NCI-H2227 treated with DMSO at 0.1 percent for 48 hours (cell line): ENCODE data around the gene FOXP4.
A peak's percentile ranks its signal among the peaks of the same experiment; 100 is the strongest.

Source experiments
- DNase-seq: peaks from one replicate; lab custom pipeline; 2025; lab: John Stamatoyannopoulos, UW

The FOXP4 gene

DNA sequence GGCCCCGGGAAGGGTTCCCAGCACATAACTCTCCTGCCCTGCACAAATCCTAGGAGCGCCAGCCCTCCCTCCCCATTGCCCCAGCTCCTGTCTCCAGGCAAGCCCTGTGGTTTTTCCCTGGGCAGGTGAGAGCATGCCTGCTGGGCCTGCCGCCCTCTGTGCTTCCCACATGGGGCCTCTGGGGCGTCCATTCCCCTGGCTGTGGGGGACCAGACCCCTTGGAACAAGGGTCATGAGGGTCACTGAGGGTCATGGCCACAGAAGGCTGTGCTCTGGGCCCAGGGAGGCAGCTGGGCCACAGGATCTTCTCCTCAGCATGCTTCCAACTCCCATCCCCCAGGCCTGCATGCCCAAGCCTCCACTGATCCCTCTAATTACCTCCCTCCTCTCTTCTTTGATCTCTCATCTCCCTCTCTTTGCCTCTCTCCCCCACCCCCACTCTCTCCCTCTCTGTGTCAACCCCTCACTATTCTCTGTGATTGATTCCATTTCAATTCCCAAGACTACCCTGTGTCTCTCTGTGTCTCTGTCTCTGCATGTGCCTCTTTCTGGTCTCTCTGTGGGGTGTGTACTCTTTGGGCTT lies 98.2 kb downstream of the FOXP4 start:
- peak; percentile 24 for DNase-seq

DNA sequence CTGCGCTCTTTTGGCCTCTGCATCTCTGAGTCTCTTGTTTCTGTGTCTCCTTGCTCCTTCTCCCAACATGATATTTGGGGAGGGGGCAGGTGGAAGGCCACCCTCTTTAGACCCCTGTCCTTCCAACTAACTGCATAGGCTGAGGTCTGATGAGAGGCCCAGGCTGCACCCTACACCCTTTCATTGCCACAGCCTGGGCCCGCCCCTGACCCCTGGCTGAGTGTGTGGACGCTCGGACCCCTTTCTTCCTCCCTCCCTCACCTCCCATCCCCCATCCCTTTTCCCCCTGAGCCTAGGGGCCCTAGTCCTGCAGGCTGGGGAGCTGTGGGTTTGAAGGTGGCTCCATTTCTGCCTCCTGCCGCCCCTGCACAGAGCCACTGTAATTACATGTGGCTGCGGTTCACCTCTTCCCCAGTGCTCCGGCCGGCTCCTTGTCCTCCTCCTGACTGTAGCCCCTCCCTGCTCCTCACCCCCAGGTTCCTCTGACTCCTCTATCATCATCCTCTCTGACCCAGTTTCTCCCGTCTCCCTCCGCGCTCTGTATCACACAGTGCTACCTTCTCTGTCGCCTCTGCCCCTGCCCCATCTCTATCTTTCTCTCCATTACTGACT lies 98.9 kb downstream of the FOXP4 start:
- no peak for DNase-seq

DNA sequence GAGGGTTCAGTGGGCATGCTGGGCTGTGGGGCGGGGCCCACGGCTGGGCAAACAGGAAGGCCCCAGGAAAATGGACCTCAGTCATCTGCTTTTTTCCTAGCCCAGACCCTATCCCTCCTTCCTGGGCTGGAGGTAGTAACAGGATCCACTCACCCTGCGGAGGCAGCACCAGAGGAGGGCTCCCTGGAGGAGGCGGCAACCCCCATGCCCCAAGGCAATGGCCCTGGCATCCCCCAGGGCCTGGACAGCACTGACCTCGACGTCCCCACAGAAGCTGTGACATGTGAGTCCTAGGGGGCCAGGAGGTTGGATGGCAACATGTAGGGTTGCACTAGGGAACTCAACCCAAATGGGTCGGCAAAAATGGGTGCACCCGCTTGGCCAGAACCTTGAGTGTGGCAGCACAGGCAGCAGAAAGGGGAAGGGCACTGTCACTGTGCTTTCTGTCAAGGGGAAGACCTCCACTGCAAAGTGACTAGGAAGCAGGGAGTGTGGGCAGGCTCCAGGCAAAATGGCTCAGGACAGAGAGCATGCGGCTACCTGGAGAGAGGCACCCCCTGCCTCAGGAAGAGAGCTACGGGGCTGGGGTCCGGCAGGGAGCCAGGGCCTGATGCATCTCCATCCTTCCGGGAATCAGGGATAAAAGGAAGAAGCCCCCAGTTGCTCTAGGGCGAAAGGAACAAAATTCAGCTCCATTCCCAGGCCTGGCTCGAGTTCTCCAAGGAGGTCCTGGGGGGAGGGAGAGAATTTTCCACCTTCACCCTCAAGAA lies 100.0 kb downstream of the FOXP4 start:
- DNase-seq, result no peak

DNA sequence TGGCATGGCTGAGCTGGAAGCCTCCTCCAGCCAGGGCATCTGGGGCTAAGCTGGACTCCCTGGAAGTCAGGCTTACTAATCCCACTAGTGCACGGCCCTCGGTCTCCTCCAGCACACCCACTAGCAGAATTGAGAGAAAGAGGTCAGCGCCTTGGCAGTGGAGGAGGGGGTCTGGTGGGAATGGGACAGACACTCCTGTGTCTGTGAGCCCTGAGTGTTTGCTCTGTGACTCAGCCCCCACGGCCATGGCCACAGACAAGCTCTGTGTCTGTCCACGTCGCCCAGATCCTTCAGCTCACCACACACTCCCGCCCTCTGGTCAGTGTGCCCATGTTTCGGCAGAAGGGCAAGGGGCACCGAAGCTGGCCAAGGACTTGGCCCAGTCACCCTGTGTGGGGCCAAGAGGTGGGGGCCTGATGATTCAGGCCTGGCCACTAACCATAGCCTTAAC lies 100.9 kb downstream of the FOXP4 start:
- no peak for DNase-seq

DNA sequence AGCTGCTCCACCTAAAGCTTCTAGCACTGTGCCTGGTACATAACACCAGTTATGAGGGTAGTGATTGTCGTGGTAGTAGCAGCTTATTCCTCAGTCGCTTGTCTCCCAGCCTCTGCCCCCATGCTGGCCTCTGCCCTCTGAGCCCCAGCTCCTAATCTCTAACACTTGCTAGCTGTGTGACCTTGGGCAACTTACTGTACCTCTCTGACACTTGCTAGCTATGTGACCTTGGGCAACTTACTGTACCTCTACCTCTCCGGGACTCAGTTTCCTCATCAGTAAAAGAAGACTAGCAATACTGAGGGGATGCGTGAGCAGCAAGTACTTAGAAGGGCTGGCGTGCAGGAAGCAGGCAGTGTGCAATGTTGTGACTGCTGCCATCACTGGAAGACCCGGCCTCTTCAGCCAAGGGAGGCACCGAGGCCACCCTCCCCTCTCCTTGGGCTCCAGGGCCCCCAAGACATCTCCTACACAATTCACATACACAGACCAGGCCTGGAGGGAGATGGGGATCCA lies 101.9 kb downstream of the FOXP4 start:
- DNase-seq, result no peak

DNA sequence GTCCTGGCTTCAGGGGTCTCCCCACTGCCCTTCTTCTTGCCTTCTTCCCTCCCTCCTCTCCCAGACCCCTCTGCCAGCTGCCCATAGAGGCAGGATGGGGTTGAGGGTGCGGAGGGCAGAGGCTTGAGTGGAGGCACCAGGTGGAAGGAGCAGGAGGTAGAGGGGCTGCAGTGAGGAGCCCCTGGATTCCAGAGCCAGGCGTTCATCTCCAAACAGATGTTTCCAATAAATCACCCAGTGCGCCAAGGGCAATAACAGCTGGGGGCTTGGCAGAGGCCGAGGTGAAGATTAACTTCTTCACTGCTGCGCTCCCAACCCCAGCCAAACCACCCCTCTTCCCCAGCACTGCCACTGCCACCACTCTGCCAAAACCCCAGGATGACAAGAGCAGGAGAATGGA lies 102.7 kb downstream of the FOXP4 start:
- DNase-seq, result no peak

DNA sequence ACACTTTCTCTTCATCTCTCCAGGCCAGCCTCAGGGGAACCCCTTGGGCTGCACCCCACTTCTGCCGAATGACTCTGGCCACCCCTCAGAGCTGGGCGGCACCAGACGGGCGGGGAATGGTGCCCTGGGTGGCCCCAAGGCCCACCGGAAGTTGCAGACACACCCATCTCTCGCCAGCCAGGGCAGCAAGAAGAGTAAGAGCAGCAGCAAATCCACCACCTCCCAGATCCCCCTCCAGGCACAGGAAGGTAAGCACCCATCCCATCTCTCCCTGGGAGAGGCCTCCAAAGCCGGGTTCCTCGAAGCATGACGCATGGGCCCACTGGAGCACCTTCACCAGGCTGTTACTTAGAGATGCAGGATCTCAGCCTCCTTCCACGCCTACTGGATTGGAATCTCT lies 103.4 kb downstream of the FOXP4 start:
- DNase-seq, result no peak

DNA sequence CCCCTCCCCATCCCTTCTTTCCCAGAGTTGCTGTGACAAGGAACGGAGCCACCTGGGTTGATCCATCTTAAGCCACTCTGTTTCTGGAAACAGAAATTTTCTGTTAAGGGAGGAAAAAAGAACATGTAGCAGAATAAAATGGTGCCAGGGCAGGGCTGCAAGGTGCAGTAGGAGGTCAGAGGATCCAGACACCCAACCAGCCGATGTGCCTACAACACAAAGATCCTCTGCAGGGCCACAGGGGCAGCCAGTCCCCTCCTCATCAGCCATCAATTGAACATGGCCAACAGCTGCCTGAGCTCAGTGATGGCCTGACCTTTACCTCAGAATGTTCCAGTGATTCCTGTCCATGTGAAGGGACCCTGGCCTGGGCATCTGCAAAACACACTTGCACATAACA lies 103.9 kb downstream of the FOXP4 start:
- no peak for DNase-seq

DNA sequence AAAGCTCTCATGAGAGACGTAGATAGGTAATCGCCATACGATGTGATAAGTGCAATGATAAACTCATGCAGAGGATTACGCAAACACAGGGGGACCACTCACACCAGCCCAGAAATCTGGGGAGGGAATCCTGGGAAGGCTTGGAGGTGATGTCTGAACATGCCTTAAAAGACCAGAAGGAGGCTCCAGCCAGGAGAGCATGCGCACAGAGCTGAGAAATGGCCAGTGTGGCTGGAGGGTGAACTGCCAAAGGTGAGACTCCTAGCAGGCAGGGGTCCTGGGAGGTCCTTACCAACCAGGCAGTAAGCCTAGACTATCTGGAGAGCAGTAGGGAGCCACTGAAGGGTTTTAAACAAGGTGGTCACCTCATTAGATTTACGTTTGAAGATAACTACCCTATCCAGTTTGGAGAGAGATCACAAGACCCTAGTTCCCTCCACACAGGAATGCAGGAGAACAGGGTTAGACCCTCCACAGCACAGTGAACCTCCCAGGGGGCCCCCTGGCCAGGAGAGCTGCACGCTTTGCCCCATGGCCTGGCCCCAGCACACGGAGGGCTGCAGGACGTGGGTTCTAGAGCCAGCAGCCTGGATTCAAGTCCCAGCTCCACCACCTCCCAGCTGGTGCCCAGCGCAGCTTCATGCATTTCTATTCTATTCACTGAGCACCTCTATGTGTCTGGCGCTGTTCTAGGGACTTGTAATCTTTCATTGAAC lies 105.2 kb downstream of the FOXP4 start:
- no peak for DNase-seq
